ENCODE measurements around the gene EDNRA. TPM values are rescaled to one million over a fixed set of nuclear protein-coding genes. Genes with fewer than 3 reads are reported as not detected.

The EDNRA gene
- total RNA-seq, 1 experiment from 2014 or later, result 0.71 TPM

GRCh38 chr4:147513091-147513490 lies 32.2 kb downstream of the EDNRA start:
- no peak overlapping the region for H3K4me3 Mint-ChIP-seq (ENCODE audit: low read depth, unreplicated experiment)
- no peak overlapping the region for H3K27ac Mint-ChIP-seq (ENCODE audit: unreplicated experiment)
- H3K4me1 Mint-ChIP-seq (ENCODE audit: low read depth, unreplicated experiment), result no peaks in the 10 kb centered on the region
- TF ChIP-seq CTCF (IDR thresholded peaks at IDR 0.05; ENCODE audit: unreplicated experiment), result no peak
- H3K27me3 Mint-ChIP-seq (ENCODE audit: unreplicated experiment), result no peaks in the 10 kb centered on the region
- DNase-seq, result no peak
- BruUV-seq (replicated peaks), result no TSS peak
- no peaks in the 10 kb centered on the region for H3K36me3 Mint-ChIP-seq (ENCODE audit: insufficient read depth, unreplicated experiment)
- intact Hi-C loops (cut with micrococcal nuclease; ENCODE audit: unreplicated experiment), result no loop called here
- CTCF ChIA-PET, result interaction anchor here (0.6 kb wide), 1 partner anchor 778 kb away, joined by 3 read pairs; no protein-coding TSS in a partner anchor
- H3K9me3 Mint-ChIP-seq (ENCODE audit: low read depth, unreplicated experiment), result no peaks in the 10 kb centered on the region

- no peaks in the 10 kb centered on the region for H3K9me3 Mint-ChIP-seq (ENCODE audit: low read depth, unreplicated experiment)
Measured at GRCh38 chr4:147513952-147514351, 33.1 kb downstream of the EDNRA start.

GRCh38 chr4:147515220-147515936 lies 34.5 kb downstream of the EDNRA start:
- no peak for DNase-seq
- no peaks in the 10 kb centered on the region for H3K9me3 Mint-ChIP-seq (ENCODE audit: low read depth, unreplicated experiment)
- H3K36me3 Mint-ChIP-seq (ENCODE audit: insufficient read depth, unreplicated experiment), result no peaks in the 10 kb centered on the region
- intact Hi-C loops (cut with micrococcal nuclease; ENCODE audit: unreplicated experiment), result no loop called here
- CTCF ChIA-PET, result no interaction called here
- no peak overlapping the region for H3K27ac Mint-ChIP-seq (ENCODE audit: unreplicated experiment)
- no peaks in the 10 kb centered on the region for H3K4me1 Mint-ChIP-seq (ENCODE audit: low read depth, unreplicated experiment)
- no peak for TF ChIP-seq CTCF (IDR thresholded peaks at IDR 0.05; ENCODE audit: unreplicated experiment)
- BruUV-seq (replicated peaks), result no TSS peak
- no peak overlapping the region for H3K4me3 Mint-ChIP-seq (ENCODE audit: low read depth, unreplicated experiment)
- H3K27me3 Mint-ChIP-seq (ENCODE audit: unreplicated experiment), result no peaks in the 10 kb centered on the region

More at GRCh38 chr4:147513952-147514351, 33.1 kb downstream of the EDNRA start:
- intact Hi-C loops (cut with micrococcal nuclease; ENCODE audit: unreplicated experiment), result no loop called here
- no peak for DNase-seq
- TF ChIP-seq CTCF (IDR thresholded peaks at IDR 0.05; ENCODE audit: unreplicated experiment), result no peak
- Mint-ChIP-seq H3K27me3 (ENCODE audit: unreplicated experiment) (no peaks in the 10 kb centered on the region), H3K4me1 (ENCODE audit: low read depth, unreplicated experiment) (no peaks in the 10 kb centered on the region), H3K27ac (ENCODE audit: unreplicated experiment) (no peak overlapping the region), H3K36me3 (ENCODE audit: insufficient read depth, unreplicated experiment) (no peaks in the 10 kb centered on the region), H3K4me3 (ENCODE audit: low read depth, unreplicated experiment) (no peak overlapping the region)
- BruUV-seq (replicated peaks), result no TSS peak
- CTCF ChIA-PET, result no interaction called here

GRCh38 chr4:147516133-147516532 lies 35.2 kb downstream of the EDNRA start:
- H3K4me3 Mint-ChIP-seq (ENCODE audit: low read depth, unreplicated experiment), result no peak overlapping the region
- no peak for TF ChIP-seq CTCF (IDR thresholded peaks at IDR 0.05; ENCODE audit: unreplicated experiment)
- H3K9me3 Mint-ChIP-seq (ENCODE audit: low read depth, unreplicated experiment), result no peaks in the 10 kb centered on the region
- DNase-seq, result no peak
- intact Hi-C loops (cut with micrococcal nuclease; ENCODE audit: unreplicated experiment), result no loop called here
- H3K27me3 Mint-ChIP-seq (ENCODE audit: unreplicated experiment), result no peaks in the 10 kb centered on the region
- no peak overlapping the region for H3K27ac Mint-ChIP-seq (ENCODE audit: unreplicated experiment)
- no TSS peak for BruUV-seq (replicated peaks)
- no peaks in the 10 kb centered on the region for H3K36me3 Mint-ChIP-seq (ENCODE audit: insufficient read depth, unreplicated experiment)
- CTCF ChIA-PET, result no interaction called here
- H3K4me1 Mint-ChIP-seq (ENCODE audit: low read depth, unreplicated experiment), result no peaks in the 10 kb centered on the region
